Keratinocyte (primary cell): Measurements from ENCODE around the gene CACNA1S. TPM values are rescaled to one million over a fixed set of nuclear protein-coding genes. Genes with fewer than 3 reads are reported as not detected.

Source experiments
- DNase-seq: peaks from one replicate; pipeline ENCODE4 v3.0.0-alpha.2; 2011; ENCODE audit warnings: low read depth, missing footprints, low spot score
- FAIRE-seq: peaks from 2 replicates; lab custom pipeline; 2011; peaks lifted over from hg19 to GRCh38; lab: Jason Lieb, UNC
- H2AFZ ChIP-seq: 2 replicates; pipeline ENCODE4 v1.6.0; 2012; ENCODE audit warnings: low read length, control low read depth, inconsistent platforms; ENCODE audit not compliant: control insufficient read depth
- H3K27ac ChIP-seq: 2 replicates; pipeline ENCODE4 v1.5.1; 2011; ENCODE audit warnings: low read length; ENCODE audit not compliant: control insufficient read depth, insufficient read depth
- H3K27me3 ChIP-seq: 3 replicates; pipeline ENCODE4 v1.6.0; 2011; ENCODE audit warnings: low read length; ENCODE audit not compliant: control insufficient read depth, insufficient read depth; ENCODE audit errors: extremely low read depth
- H3K36me3 ChIP-seq, 2 experiments: 2 replicates in 1 of 2; 3 replicates in 1 of 2; pipeline ENCODE4 v1.5.1; 2011; ENCODE audit warnings: low read length in 2 of 2, mild to moderate bottlenecking in 1 of 2; ENCODE audit not compliant: control insufficient read depth in 2 of 2, insufficient read depth in 2 of 2; ENCODE audit errors: extremely low read depth in 1 of 2
- H3K4me1 ChIP-seq: 3 replicates; pipeline ENCODE4 v1.5.1; 2011; ENCODE audit warnings: low read length; ENCODE audit not compliant: control insufficient read depth, insufficient read depth; ENCODE audit errors: extremely low read depth
- H3K4me2 ChIP-seq: 3 replicates; pipeline ENCODE4 v1.6.0; 2011; ENCODE audit warnings: low read depth, low read length; ENCODE audit not compliant: control insufficient read depth, insufficient read depth; ENCODE audit errors: extremely low read depth
- H3K4me3 ChIP-seq, 3 experiments: fragments of 200-600 bp in 1 of 3; sonication (generic) in 1 of 3; 2 replicates in 2 of 3; 3 replicates in 1 of 3; pipeline ENCODE4 v1.5.1; 2011 to 2016; ENCODE audit warnings: low read length in 3 of 3, mild to moderate bottlenecking in 3 of 3, control low read depth in 2 of 3, inconsistent platforms in 1 of 3, low read depth in 1 of 3, mixed read lengths in 1 of 3, mixed run types in 1 of 3, moderate library complexity in 1 of 3; ENCODE audit not compliant: control insufficient read depth in 2 of 3, insufficient read depth in 2 of 3; ENCODE audit errors: extremely low read depth in 1 of 3
- H3K79me2 ChIP-seq: 2 replicates; pipeline ENCODE4 v1.6.0; 2012; ENCODE audit warnings: low read length; ENCODE audit not compliant: control insufficient read depth, insufficient read depth
- H3K9ac ChIP-seq: 3 replicates; pipeline ENCODE4 v1.6.0; 2011; ENCODE audit warnings: low read length; ENCODE audit not compliant: control insufficient read depth, insufficient read depth; ENCODE audit errors: extremely low read depth
- H3K9me1 ChIP-seq: 3 replicates; pipeline ENCODE4 v1.6.0; 2011; ENCODE audit warnings: low read length; ENCODE audit not compliant: control insufficient read depth, insufficient read depth; ENCODE audit errors: extremely low read depth
- H3K9me3 ChIP-seq: 2 replicates; pipeline ENCODE4 v1.5.1; 2012; ENCODE audit warnings: low read depth, low read length; ENCODE audit not compliant: control insufficient read depth
- H4K20me1 ChIP-seq: 3 replicates; pipeline ENCODE4 v1.6.0; 2011; ENCODE audit warnings: low read length; ENCODE audit not compliant: control insufficient read depth, insufficient read depth; ENCODE audit errors: extremely low read depth
- EZH2 ChIP-seq: IDR thresholded peaks from one replicate; pipeline ENCODE4 v1.6.1; 2012; ENCODE audit warnings: inconsistent platforms, mild to moderate bottlenecking, low read length, moderate library complexity
- dilution Hi-C: fragments of 300-500 bp; cut with MboI; formaldehyde crosslinking; loops from one replicate; pipeline ENCODE4 v1.7.0; 2020; ENCODE audit warnings: low sequenced_read_pairs; ENCODE audit not compliant: extremely low pct_ligation_motif_present
- polyA plus RNA-seq, 5 experiments: library from polyadenylated mRNA; depleted of rRNA in 3 of 5; stranded (reverse) in 3 of 5; stranded (forward) in 1 of 5; unstranded in 1 of 5; fragments of >200 nt; gene quantifications; 1 replicate in 1 of 5; 2 replicates in 3 of 5; 3 replicates in 1 of 5; pipeline versions ENCODE4 v1.2.1 to v1.2.3, GENCODE V29; 2011 to 2012; ENCODE audit warnings: missing spikeins in 2 of 5, low read depth in 1 of 5, low replicate concordance in 1 of 5
- TF ChIP-seq, protein P1 (sequence below), 3 experiments: IDR thresholded peaks in 1 of 3; conservative IDR thresholded peaks in 1 of 3; optimal IDR thresholded peaks in 1 of 3; 2 replicates in 2 of 3; 3 replicates in 1 of 3; pipeline versions ENCODE3 to v1.5.1; 2011; ENCODE audit warnings: low read length in 3 of 3, mild to moderate bottlenecking in 3 of 3, moderate library complexity in 2 of 3, control low read depth in 1 of 3, inconsistent platforms in 1 of 3; ENCODE audit not compliant: insufficient read depth in 2 of 3; ENCODE audit errors: extremely low read depth in 1 of 3

CACNA1S gene
- polyA plus RNA-seq, 1 donor (not counting 4 experiments of a cell fraction or from before 2014, with no cell fraction given): not detected

DNA sequence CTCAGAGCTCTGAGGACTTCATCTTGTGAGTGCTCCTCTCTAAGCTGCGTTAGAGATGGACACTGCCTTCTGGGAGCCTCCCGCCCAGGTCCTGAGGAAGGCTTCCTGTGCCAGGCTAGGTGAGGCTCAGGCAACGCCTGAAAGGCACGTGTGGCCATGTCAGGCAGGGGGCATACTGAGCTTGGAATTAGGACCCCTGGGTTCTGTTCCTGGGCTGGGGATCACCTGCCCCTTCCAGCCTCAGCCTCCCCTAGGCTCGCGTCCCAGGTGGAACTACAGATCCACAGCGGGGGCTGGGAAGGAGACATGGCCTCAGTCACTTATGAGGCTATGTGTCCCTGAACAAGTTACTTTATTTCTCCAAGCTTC, 24.8 kb upstream of the CACNA1S start:
- peaks cover 5 to 13% of the 10 kb centered on the region in 2 experiments for H3K36me3 ChIP-seq
- no peaks in the 10 kb centered on the region for H4K20me1 ChIP-seq
- no peak overlapping the region for H3K27ac ChIP-seq
- H3K27me3 ChIP-seq: no peaks in the 10 kb centered on the region
- no peak overlapping the region for H3K9ac ChIP-seq
- H3K4me3 ChIP-seq: no peak overlapping the region
- no peak overlapping the region for H3K4me2 ChIP-seq
- DNase-seq (no peak), FAIRE-seq (no peak)
- H2AFZ ChIP-seq: no peak overlapping the region
- TF ChIP-seq EZH2: no peak
- TF ChIP-seq, protein P1, sequence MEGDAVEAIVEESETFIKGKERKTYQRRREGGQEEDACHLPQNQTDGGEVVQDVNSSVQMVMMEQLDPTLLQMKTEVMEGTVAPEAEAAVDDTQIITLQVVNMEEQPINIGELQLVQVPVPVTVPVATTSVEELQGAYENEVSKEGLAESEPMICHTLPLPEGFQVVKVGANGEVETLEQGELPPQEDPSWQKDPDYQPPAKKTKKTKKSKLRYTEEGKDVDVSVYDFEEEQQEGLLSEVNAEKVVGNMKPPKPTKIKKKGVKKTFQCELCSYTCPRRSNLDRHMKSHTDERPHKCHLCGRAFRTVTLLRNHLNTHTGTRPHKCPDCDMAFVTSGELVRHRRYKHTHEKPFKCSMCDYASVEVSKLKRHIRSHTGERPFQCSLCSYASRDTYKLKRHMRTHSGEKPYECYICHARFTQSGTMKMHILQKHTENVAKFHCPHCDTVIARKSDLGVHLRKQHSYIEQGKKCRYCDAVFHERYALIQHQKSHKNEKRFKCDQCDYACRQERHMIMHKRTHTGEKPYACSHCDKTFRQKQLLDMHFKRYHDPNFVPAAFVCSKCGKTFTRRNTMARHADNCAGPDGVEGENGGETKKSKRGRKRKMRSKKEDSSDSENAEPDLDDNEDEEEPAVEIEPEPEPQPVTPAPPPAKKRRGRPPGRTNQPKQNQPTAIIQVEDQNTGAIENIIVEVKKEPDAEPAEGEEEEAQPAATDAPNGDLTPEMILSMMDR (optimal IDR thresholded peaks at IDR 0.05 in 1 of 3, IDR thresholded peaks at IDR 0.05 in 1 of 3, conservative IDR thresholded peaks at IDR 0.05 in 1 of 3; ENCODE audit: extremely low read depth in 1 of 3, insufficient read depth in 2 of 3, low read length in 3 of 3): no peak
- peaks cover 4% of the 10 kb centered on the region for H3K4me1 ChIP-seq
- no peaks in the 10 kb centered on the region for H3K9me3 ChIP-seq
- no peaks in the 10 kb centered on the region for H3K79me2 ChIP-seq
- dilution Hi-C loops: no loop called here
- H3K9me1 ChIP-seq: no peaks in the 10 kb centered on the region

DNA sequence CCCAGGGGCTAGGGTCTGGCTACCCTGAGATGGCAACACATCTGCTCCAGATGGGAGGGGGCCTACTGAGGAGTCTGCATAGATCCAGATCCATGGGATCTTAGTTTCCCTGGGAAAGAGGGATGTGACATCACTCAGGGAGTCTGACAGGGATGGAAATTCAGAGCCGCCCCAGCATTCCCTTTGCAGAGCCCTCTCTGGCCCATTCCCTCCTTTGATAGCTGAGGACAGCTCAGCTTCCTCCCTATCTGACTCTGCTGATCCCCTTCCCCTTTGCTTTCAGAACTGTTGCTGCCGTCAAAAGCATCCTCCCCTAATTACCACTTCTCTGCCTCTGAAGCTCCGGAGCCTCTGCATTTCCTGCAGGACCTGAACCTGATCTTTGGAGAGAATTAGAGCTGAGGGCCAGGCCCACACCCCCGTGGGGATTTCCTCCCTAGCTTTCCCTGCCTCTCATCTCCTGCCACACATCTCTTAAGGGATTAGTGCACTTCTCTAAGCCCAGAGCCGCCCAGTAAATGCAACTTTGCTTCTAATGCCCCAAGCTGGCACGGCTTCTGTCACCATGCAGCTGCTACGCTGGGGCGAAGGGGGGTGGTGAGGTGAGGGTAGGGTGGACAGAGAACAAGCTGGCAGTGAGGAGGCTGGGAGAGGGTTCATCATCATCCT, 24.3 kb upstream of the CACNA1S start:
- no peak overlapping the region for H3K27ac ChIP-seq
- FAIRE-seq: no peak

More for the DNA sequence above, 24.3 kb upstream of the CACNA1S start:
- dilution Hi-C loops: no loop called here
- Histone ChIP-seq H3K36me3 (peaks cover 3 to 10% of the 10 kb centered on the region in 2 experiments), H3K9ac (no peak overlapping the region), H3K4me1 (peaks cover 4% of the 10 kb centered on the region), H3K27me3 (no peaks in the 10 kb centered on the region), H3K9me1 (no peaks in the 10 kb centered on the region), H3K9me3 (no peaks in the 10 kb centered on the region), H3K4me3 (no peak overlapping the region), H2AFZ (no peak overlapping the region), H4K20me1 (no peaks in the 10 kb centered on the region), H3K79me2 (no peaks in the 10 kb centered on the region), H3K4me2 (no peak overlapping the region)
- DNase-seq: no peak
- TF ChIP-seq EZH2: no peak
- TF ChIP-seq, protein P1 (optimal IDR thresholded peaks at IDR 0.05 in 1 of 3, IDR thresholded peaks at IDR 0.05 in 1 of 3, conservative IDR thresholded peaks at IDR 0.05 in 1 of 3; ENCODE audit: extremely low read depth in 1 of 3, insufficient read depth in 2 of 3, low read length in 3 of 3): no peak
